Smooth muscle cell (in vitro differentiated cells): Measurements from ENCODE around the gene ZNF454. TPM values are rescaled to one million over a fixed set of nuclear protein-coding genes. Genes with fewer than 3 reads are reported as not detected.

Experiments
- DNase-seq: peaks from one replicate; lab custom pipeline; 2025; ENCODE audit not compliant: unreplicated experiment; lab: John Stamatoyannopoulos, UW
- H2AFZ ChIP-seq: fragments of 200-600 bp; sonication (generic); 2 replicates; pipeline ENCODE4 v1.6.0; 2016; ENCODE audit warnings: antibody characterized with exemption, low read depth, mild to moderate bottlenecking
- H3F3A ChIP-seq: fragments of 200-600 bp; sonication (generic); 2 replicates; pipeline ENCODE4 v1.6.0; 2017; ENCODE audit warnings: antibody characterized with exemption, low read depth
- H3K27ac ChIP-seq: fragments of 200-600 bp; sonication (generic); 2 replicates; pipeline ENCODE4 v1.5.1; 2016; ENCODE audit warnings: low read depth, mild to moderate bottlenecking
- H3K27me3 ChIP-seq: fragments of 200-600 bp; sonication (generic); 2 replicates; pipeline ENCODE4 v1.6.1; 2016; ENCODE audit warnings: low read depth, mild to moderate bottlenecking
- H3K36me3 ChIP-seq: fragments of 200-600 bp; sonication (generic); 2 replicates; pipeline ENCODE4 v1.5.1; 2016; ENCODE audit warnings: low read depth
- H3K4me1 ChIP-seq: fragments of 200-600 bp; sonication (generic); 2 replicates; pipeline ENCODE4 v1.5.1; 2016; ENCODE audit warnings: low read depth
- H3K4me2 ChIP-seq: fragments of 200-600 bp; sonication (generic); 2 replicates; pipeline ENCODE4 v1.6.0; 2016; ENCODE audit warnings: mild to moderate bottlenecking
- H3K4me3 ChIP-seq: fragments of 200-600 bp; sonication (generic); 2 replicates; pipeline ENCODE4 v1.5.1; 2016; ENCODE audit warnings: mild to moderate bottlenecking
- H3K79me2 ChIP-seq: fragments of 200-600 bp; sonication (generic); 2 replicates; pipeline ENCODE4 v1.6.0; 2016; ENCODE audit warnings: low read depth, mild to moderate bottlenecking
- H3K9ac ChIP-seq: fragments of 200-600 bp; sonication (generic); 2 replicates; pipeline ENCODE4 v1.6.0; 2016; ENCODE audit warnings: low read depth
- H3K9me3 ChIP-seq: fragments of 200-600 bp; sonication (generic); replicated peaks from 2 replicates; pipeline ENCODE4 v1.5.1; 2016; ENCODE audit warnings: low read depth
- H4K20me1 ChIP-seq: fragments of 200-600 bp; sonication (generic); 2 replicates; pipeline ENCODE4 v1.6.0; 2016; ENCODE audit warnings: low read depth
- WGBS: methylation state at CpG from one replicate; pipeline ENCODE4 v1.1.7; 2016; ENCODE audit warnings: low lambda C conversion rate; 5-methylcytosine and 5-hydroxymethylcytosine counted together
- polyA plus RNA-seq: library from polyadenylated mRNA; unstranded; fragments of >200 nt; fragmentation: Nextera tagmentation; extraction: Ambion mirVana; gene quantifications from 2 replicates; pipeline ENCODE4 v1.2.1, GENCODE V29; 2016
- total RNA-seq: library from RNA; depleted of rRNA; stranded (reverse); fragments of >200 nt; gene quantifications from 2 replicates; pipeline ENCODE4 v1.2.3, GENCODE V29; 2014
- TF ChIP-seq, protein P1 (sequence below): fragments of 200-600 bp; sonication (generic); IDR thresholded peaks from 2 replicates; pipeline ENCODE4 v1.5.1; 2017; ENCODE audit warnings: borderline replicate concordance, mild to moderate bottlenecking, antibody characterized with exemption; ENCODE audit not compliant: insufficient read depth, poor library complexity, severe bottlenecking

Gene ZNF454
- 0.76 TPM in 1 of 2 replicates, not detected in the other for total RNA-seq
- polyA plus RNA-seq: 0.07 and 0.17 TPM in 2 replicates

DNA sequence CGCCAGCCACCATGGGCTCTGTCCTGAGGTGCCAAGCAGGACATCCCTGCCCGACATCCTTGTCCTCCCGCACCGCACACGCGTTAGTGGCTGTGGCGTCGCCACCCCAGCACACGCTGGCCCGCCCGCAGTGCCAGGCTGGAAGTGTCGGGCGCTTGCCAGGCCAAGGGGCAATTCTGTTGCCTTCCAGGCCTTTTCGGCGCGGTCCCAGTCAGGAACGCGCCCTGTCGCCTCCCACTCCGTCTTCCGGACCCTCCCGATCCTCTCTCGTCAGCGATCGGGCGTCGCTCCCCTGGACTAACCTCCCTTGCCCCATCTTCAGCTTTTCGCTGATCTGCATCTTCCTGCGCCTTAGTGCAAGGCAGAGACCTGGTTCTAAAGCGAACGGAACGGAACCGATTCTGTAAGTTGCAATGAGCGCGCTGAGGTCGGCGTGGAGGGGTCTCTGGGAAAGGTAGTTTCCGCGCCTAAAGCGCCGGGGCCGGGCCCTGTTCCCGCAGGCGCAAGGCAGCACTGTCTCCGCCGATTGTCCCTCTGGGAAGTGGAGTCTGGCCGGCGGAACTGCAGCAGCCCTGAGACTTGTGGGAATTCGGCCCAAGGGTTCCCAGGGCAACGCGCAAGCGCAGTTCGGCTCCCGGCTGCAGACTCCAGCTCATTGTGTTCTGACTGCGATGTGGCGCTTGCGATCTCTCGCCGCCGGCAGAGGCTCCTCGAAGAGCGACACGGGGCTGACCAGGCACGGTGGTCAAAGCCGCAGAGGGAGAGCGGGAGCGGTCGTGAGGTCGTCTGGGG, at the start of gene ZNF454:
TSS of gene ZNF454 (plus strand) at position 630 of the 792 bp plus-strand sequence. CDS start 1,594 bp downstream, outside the sequence.
- Histone ChIP-seq H4K20me1 (no peaks in the 10 kb centered on the region), H3K9ac (no peak within 1 kb of the TSS), H3K79me2 (no peaks in the 10 kb centered on the region), H3K4me1 (no peaks in the 10 kb centered on the region), H3K27me3 (no peaks in the 10 kb centered on the region), H3F3A (no peaks in the 10 kb centered on the region), H3K4me3 (no peak within 1 kb of the TSS), H3K4me2 (no peak within 1 kb of the TSS), H3K9me3 (peaks cover 13% of the 10 kb centered on the region), H2AFZ (no peak within 1 kb of the TSS), H3K27ac (no peak within 1 kb of the TSS), H3K36me3 (no peaks in the 10 kb centered on the region)
- DNase-seq: no peak
- 95% methylated on average over 69 of the region's 69 CpGs for WGBS
- TF ChIP-seq, protein P1, sequence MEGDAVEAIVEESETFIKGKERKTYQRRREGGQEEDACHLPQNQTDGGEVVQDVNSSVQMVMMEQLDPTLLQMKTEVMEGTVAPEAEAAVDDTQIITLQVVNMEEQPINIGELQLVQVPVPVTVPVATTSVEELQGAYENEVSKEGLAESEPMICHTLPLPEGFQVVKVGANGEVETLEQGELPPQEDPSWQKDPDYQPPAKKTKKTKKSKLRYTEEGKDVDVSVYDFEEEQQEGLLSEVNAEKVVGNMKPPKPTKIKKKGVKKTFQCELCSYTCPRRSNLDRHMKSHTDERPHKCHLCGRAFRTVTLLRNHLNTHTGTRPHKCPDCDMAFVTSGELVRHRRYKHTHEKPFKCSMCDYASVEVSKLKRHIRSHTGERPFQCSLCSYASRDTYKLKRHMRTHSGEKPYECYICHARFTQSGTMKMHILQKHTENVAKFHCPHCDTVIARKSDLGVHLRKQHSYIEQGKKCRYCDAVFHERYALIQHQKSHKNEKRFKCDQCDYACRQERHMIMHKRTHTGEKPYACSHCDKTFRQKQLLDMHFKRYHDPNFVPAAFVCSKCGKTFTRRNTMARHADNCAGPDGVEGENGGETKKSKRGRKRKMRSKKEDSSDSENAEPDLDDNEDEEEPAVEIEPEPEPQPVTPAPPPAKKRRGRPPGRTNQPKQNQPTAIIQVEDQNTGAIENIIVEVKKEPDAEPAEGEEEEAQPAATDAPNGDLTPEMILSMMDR: no peak

GRCh38 chr5:178895615-178896571, 45.1 kb upstream of the ZNF454 start, which contains the start of gene ZFP2:
Gene ZFP2, plus strand, starts transcription at chr5:178895913. Its CDS starts 35,401 bp downstream, at chr5:178931314.
- TF ChIP-seq, protein P1: no peak
- Histone ChIP-seq H3K27me3 (no peaks in the 10 kb centered on the region), H3K36me3 (no peaks in the 10 kb centered on the region), H3K4me1 (no peaks in the 10 kb centered on the region), H4K20me1 (no peaks in the 10 kb centered on the region), H3F3A (no peaks in the 10 kb centered on the region), H3K79me2 (no peaks in the 10 kb centered on the region), H3K9me3 (no peaks in the 10 kb centered on the region), H3K4me2 (peak within 1 kb of the TSS; percentile 96), H3K9ac (peak within 1 kb of the TSS; percentile 73), H3K4me3 (peak within 1 kb of the TSS; percentile 90), H2AFZ (peak within 1 kb of the TSS; percentile 97), H3K27ac (no peak within 1 kb of the TSS)
- 2% methylated on average over 65 of the region's 79 CpGs for WGBS
- DNase-seq: no peak

DNA sequence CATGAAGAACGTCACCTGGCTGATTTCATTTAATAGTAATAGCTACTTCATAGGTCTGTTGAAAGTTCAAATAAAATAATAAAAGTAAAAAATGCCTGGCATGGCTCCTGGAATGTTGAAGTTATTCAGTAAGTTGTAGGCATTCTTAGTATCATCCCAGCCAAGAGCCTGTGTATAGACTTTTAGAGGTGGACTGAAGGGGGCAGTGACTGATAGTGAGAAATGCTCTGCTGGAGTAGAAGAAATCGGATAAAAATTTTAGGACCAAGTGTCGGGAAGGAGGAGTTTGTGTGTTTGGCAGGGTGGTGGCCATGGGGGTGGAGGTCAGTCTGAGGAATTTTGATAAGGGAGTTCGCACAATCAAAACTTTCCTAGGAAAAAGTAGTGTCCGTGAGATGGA, 41.7 kb upstream of the ZNF454 start:
- H3K27me3 ChIP-seq: no peaks in the 10 kb centered on the region
- WGBS: 94% methylated on average over 5 of the region's 5 CpGs

More for the DNA sequence above, 41.7 kb upstream of the ZNF454 start:
- Histone ChIP-seq H3K4me1 (no peaks in the 10 kb centered on the region), H3K79me2 (no peaks in the 10 kb centered on the region), H3K9ac (no peak overlapping the region), H3K4me3 (no peak overlapping the region), H3F3A (no peaks in the 10 kb centered on the region), H3K27ac (no peak overlapping the region), H3K9me3 (peaks cover 3% of the 10 kb centered on the region), H4K20me1 (no peaks in the 10 kb centered on the region), H3K4me2 (no peak overlapping the region), H2AFZ (no peak overlapping the region), H3K36me3 (peaks cover 7% of the 10 kb centered on the region)
- TF ChIP-seq, protein P1: no peak
- no peak for DNase-seq
